GM21737 (cell line): Measurements from ENCODE around the gene HOXA7.

Source experiments
- ATAC-seq: cut with Tn5 transposase; IDR thresholded peaks from one replicate; pipeline ENCODE4 v1.9.1; 2021; ENCODE audit warnings: mild to moderate bottlenecking, moderate library complexity; ENCODE audit not compliant: unreplicated experiment

HOXA7 gene

GRCh38 chr7:27124096-27124901 lies 32.2 kb downstream of the HOXA7 start:
- no peak for ATAC-seq

DNA sequence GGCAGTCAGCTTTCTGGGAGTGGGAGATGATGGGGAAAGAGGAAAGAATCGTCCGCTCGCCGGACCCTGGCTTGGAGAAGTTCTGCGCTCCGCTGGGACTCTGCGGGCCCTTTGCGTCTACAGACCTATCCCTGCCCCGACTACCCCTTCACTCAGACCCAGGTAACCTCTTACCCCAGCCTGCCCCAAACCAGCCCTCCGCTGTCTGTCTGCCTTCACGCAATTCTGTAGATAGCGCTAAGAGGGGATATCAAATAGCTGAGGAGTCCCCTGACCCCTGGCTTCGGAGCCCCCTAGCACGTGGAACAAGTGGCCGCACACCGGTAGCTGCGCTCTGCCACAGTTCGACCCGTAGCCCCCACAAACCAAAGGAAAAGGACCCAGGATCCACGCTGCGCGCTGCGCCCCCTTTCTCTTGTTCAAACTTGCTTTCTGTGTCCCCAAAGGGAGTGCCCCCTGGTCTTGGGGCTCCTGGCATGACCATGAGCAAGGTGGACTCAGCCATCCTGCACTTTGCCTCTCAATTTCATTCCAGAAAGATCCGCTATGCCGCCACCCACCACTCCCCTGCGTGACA lies 32.9 kb downstream of the HOXA7 start:
- ATAC-seq = no peak

DNA sequence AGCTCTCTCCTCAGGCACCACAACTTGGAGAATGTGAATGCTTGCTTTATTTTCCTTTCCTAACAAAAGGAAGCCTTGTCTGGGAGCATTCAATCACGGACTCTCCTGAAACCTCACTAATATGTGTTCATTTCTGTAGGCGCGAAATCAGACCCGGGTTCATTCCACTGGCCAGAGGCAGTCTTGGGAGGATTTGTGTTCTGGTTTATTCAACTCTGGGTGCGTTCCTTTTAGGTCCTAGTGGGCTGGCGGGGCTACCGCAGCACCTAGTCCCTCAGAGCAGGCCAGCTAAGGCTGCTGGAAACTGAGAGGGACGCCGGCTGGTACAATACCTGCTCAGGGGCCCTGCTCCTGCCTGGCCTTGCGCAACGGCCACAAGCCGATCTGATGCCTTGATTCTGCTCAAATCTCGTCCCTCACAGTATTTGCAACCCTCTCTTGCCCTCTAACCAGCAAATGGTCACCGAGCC lies 33.4 kb downstream of the HOXA7 start:
- ATAC-seq = no peak

DNA sequence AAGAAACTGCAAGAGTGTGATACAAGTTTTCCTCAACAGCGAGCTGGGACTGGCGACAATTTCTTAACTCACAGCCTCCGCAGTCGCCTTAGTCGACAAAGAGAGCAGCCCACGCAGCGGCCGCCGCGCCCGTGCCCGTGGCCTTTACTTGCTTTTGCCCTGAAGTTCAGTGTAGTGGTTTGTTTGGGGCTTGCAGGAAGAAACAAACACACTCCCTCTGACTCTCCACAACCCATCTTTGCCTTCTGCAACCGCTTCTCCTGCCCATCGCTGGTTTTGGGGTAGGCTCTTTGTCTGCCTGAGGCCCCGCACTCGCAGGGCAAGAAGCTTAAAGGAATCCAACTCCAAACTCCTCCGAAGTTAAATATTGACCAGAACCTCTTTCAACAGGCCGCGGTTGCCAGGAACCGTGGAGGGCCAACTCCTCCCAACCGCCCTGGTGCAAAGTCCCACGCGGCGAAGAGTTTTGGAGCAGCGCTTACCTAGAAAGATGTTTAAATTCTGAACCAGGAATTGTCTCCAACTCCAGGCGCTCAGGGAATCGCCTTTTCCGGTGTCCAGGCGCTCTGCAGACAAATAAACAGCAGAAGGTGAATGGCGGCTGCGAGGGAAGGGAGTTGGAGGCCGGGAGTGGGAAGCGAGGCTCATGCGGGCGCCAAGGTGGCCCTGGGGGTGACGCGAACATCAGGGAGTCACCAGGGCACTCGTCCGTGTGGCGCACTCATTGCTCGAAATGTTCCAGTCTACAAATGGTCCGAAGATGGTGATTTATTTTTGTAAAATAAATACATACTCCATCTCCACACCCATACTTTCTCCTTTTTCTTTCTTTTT lies 34.2 kb downstream of the HOXA7 start:
- no peak for ATAC-seq

GRCh38 chr7:27121684-27122076 lies 34.8 kb downstream of the HOXA7 start:
- ATAC-seq = no peak

DNA sequence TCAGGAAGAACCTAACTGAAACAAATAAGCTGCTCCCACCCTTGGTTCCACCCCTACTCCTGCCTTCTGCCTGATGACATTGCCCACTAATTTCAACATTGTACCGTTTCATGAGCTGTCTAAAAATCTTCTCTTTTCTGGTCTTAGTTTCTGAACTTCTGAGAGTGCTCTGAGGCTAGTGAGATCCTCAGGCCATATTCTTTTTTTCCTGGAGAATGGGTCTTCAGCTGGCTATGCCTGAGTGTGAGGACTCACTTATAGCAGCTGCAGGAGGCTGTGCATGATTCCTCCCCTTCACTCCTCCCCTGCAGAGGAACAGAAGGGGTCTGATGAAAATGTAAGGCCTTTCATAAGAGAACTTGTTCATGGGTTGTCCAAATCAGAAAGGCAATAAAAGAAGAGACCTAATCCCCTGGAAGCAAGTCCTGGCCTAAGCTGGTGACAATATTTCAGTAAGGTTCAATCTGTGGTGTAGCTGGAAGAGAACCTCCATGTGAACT lies 37.0 kb downstream of the HOXA7 start:
- no peak for ATAC-seq

DNA sequence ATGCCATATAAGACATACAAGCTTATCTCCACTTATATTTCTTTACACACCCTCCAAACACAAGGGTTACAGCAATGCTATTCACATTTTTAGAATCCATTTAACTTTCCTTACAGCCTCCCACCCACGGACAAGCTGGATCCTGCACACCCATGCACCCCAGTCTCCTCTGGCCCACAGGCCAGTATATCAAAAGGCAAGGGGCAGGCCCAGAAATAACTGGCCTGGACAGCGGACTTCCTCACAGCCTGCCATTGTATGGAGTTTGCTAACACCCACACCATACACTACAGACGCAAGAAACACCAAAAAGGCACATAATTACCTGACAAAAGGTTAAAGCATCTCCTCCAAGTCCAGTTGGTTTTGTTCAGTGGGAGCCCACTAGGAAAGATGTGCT lies 37.9 kb downstream of the HOXA7 start:
- ATAC-seq = no peak

- ATAC-seq = no peak
These were observed 38.5 kb downstream of the HOXA7 start for GRCh38 chr7:27117887-27118491.

- no peak for ATAC-seq
These were observed 39.3 kb downstream of the HOXA7 start for GRCh38 chr7:27116962-27117886.

DNA sequence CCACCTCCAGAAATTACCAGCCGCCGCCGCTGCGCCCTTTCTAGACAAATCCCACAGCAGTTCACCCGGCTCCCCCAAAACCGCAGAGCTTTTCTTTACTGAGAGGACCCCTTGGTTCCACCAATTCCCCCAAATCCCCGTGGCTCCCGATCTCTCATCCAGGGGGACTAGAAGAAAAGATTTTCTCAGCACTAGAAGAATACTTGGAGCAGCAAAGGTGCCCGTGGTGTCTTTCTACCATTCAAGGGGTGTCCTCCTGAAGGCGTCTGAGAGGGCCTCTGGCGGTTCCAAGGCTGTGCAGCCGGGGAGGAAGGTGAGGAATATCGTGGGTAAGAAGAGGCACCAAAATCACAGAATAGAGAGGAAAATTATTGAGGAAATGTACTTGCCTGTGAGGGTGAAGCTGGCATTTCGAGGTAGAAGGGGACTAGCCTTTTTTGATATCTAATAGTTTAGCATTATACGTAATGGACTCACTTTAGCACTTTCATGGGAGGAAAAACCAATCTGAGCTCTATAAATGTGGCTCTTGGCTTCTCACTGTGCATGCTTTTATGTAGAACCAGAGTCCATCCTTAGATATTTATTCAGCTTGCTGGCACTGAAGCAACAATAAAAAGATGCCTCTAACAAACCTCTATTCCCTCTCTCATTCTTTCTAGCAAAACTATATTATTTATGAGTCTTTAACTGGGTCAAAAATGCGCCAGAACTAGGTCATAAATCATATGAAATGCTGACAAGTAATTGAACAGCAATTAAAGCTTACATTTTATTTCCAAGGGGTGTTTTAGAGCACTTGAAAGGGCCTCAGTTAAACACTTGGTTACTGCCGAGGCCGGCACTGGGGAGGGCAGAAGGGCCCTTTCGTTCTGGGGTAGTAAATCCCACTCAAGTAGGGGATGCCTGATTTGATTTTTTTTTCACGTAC lies 40.2 kb downstream of the HOXA7 start:
- no peak for ATAC-seq

DNA sequence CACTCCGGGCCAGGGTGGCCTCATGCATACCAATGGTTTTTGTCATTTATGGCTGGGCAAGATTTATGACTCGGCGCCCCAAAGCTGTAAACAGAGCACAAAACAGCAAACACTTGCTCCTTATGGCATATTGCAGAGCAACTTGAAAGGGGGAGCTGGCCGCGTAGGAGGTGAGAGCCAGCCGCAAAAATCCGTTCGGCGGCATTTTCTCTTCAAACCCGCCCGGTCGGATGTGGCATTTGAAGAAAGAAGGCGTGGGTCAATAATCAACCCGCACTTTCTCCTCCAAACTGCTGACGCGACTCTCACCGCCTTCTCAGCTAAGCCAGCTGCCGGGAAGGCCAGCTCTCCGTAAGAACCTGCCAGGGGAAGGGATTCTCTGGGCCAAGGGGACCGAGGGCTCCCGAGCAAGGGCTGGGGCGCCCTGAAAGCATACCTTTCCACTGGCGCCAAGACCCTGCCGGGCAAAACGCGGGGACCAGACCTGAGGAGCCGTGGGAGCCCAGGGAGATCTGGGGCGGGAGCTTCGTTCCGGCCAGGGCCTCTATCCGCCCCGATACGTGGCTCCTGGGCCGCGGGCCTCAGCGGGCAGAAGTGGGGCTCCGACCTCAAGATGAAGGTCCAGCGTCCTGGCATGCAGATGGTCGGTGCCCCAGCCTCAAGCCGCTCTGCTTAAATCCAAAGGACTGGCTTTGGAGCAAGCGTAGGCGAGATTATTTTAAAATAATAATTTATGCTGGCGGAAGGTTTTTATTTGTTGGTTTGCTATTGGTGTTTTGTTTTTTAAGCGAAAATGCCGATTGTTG lies 41.1 kb downstream of the HOXA7 start:
- ATAC-seq = no peak

DNA sequence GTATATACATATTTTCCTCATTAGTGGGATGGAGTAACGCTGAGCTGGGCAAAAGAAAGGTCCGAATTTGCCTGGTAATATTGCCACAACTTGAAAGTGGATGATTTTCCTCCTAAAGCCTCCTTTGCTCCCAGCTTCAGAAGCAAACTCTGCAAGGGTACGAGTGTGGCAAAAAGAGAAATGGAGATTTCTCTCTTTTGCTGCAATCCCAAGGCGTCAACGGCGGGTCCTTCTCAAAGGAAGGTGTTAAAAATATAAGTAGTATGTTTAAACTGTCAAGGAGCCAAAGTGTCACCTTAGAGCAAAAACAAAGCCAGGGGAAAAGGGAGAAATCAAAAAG lies 41.6 kb downstream of the HOXA7 start:
- ATAC-seq = no peak

- ATAC-seq = no peak
These were observed 42.3 kb downstream of the HOXA7 start for GRCh38 chr7:27113991-27114769.

DNA sequence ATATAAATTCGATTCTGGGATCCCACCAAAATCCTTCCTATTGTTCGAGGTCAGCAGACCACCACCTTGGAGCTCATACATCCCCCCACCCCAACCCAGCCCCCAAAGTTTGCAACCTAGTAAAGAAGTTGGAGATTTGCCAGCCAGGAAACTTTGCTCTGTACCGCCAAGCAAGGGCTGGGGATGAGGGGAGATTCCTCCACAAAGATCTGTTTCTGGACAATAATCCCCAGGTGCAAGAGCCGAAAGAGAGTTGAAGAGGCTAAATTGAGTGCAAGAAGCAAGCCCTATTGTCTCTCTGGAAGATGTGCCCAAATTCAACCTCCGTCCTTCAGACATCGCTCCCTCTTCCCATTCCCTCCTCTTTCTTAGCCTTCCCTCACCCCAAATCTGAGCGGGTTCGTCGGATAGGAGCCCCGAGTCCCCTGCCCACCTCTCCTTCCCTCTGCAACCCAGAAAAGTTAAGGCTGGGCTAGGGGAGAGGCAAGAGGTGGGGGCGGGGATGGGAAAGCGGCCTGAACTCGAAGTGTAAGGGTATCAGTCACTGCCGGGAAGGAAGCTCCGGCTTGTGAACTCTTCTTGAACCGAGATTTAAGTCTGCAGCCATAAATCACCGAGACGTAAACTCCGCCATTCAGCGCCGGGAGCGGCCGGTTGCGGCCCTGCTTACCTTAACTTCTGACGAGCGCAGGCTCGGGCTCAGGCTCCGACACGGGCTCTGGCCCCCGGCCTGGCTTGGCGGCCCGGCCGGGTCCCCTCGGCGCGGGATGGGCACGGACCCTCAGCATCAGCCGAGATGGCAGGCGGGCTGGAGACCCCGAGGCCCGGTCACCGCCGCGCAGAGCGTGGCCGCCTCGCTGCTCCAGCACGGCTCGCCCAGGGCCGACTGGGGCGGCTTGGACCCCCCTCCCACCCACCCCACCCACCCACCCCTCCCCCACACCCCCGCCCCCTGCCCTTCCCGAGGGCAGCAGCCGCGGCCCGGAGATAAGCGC lies 43.2 kb downstream of the HOXA7 start:
- no peak for ATAC-seq

DNA sequence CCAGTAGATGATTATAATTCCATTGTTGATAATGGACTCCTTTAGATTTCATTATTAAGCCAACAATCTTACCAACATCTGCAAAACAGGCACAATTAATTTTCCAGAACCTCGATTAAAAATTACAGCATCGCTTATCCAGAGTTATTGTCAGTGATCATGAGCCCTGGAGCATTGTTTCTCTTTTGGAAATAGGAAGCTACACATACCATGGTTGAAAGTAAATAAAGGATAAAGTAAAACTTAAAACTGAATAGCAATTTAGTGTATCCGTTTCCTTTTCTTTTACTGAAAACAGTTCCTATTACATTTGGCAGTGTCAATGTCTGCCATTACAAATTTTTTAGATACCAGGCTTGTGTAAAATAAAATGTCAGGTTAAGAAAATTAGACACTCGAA lies 44.1 kb downstream of the HOXA7 start:
- ATAC-seq = no peak

GRCh38 chr7:27111751-27112277 lies 44.7 kb downstream of the HOXA7 start:
- no peak for ATAC-seq
